ENCODE data around the gene RAB35. TPM values are rescaled to one million over a fixed set of nuclear protein-coding genes. Genes with fewer than 3 reads are reported as not detected.

Gene RAB35
- total and polyA plus RNA-seq, 2 donors from 2014 or later = 23.2 to 56.1 TPM

DNA sequence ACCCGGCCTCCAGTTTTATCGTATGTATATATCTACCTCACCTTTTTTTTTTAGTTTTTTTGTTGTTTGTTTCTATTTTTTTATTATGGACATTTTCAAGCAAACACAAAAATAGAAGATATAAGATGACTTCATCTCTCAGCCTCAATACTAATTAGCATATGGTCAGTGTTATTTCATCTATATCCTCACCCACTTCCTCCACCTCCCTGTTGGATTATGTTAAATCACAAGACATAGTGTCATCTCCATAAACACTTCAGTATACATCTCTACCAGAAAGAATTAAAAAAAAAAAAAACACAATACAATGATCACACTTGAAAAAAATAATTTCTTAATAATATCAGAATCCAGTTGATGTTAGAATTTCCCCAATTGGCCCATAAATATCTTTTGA lies 34.9 kb downstream of the RAB35 start:
- H3K27ac ChIP-seq (ENCODE audit: low read depth in 2 of 2, low read length in 2 of 2) = no peak overlapping the region
- H3K9me3 ChIP-seq (ENCODE audit: control insufficient read depth in 2 of 3, insufficient read depth in 1 of 3, low read length in 3 of 3) = no peaks in the 10 kb centered on the region
- TF ChIP-seq, protein P1, sequence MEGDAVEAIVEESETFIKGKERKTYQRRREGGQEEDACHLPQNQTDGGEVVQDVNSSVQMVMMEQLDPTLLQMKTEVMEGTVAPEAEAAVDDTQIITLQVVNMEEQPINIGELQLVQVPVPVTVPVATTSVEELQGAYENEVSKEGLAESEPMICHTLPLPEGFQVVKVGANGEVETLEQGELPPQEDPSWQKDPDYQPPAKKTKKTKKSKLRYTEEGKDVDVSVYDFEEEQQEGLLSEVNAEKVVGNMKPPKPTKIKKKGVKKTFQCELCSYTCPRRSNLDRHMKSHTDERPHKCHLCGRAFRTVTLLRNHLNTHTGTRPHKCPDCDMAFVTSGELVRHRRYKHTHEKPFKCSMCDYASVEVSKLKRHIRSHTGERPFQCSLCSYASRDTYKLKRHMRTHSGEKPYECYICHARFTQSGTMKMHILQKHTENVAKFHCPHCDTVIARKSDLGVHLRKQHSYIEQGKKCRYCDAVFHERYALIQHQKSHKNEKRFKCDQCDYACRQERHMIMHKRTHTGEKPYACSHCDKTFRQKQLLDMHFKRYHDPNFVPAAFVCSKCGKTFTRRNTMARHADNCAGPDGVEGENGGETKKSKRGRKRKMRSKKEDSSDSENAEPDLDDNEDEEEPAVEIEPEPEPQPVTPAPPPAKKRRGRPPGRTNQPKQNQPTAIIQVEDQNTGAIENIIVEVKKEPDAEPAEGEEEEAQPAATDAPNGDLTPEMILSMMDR (IDR thresholded peaks at IDR 0.05; ENCODE audit: borderline replicate concordance, extremely low read depth, insufficient read depth) = no peak
- DNase-seq (no peak), FAIRE-seq (no peak)
- peaks cover 0 to 9% (median under 1%) of the 10 kb centered on the region in 3 donors for H3K36me3 ChIP-seq (ENCODE audit: control insufficient read depth in 2 of 3, insufficient read depth in 3 of 3, low read length in 3 of 3)
- no peak overlapping the region for H3K4me3 ChIP-seq (ENCODE audit: low read length in 3 of 3)
- H3K4me1 ChIP-seq (ENCODE audit: control insufficient read depth in 2 of 3, insufficient read depth in 2 of 3, low read depth in 1 of 3, low read length in 3 of 3) = peaks cover 0 to 2% (median 0%) of the 10 kb centered on the region in 3 donors
- H3K9ac ChIP-seq (ENCODE audit: low read length in 3 of 3) = no peak overlapping the region
- intact Hi-C loops (cut with DNase I) = no loop called here
- no peaks in the 10 kb centered on the region for H3K27me3 ChIP-seq (ENCODE audit: control insufficient read depth, insufficient read depth, low read length)

DNA sequence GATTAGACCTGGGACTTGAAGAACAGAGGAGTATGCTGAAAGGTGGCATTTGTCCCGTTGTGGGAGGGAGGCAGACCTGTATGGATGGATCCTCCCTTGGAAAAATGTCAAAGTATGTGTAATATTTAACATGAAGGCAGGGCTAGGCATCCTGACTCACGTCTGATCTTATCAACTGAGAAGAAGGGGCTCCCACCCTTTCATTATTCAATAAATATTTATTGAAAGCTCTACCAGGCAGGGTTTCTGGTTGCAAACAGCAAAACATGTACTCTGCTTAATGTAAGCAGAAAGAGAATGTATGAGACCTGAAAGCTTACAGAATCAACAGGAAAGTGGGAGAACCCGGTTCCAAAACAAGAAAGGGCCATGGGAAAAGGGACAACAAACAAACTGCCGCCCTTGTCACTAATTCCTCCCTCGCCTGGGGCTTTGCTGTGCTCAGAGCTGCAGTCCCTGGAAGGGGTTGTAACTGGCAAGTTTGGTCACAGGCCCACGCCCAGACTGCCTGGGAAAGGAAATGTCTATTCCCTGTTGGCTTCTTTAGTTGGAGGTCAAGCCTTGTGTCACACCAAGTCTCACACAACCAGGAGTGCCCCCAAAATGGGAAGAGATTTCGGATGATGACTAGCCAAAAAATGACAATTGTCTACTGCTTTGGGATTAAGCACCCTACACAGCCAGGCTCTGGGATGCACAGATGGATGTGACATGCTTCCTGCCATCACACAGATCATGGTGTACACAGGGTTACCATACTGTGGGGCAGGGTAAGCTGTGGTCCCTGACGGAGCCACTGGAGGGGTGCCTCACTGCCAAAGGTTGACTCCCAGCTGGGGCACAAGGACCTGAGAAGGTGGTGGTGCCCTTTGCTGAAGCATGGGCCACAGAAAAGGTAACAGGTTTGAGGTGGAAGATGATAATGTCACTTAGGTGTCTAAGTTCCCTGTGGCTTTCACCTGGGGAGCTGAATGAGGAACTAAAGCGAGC lies 36.8 kb downstream of the RAB35 start:
- FAIRE-seq = no peak
- H3K9me3 ChIP-seq (ENCODE audit: control insufficient read depth in 2 of 3, insufficient read depth in 1 of 3, low read length in 3 of 3) = no peaks in the 10 kb centered on the region
- no peak for DNase-seq
- TF ChIP-seq, protein P1 (IDR thresholded peaks at IDR 0.05; ENCODE audit: borderline replicate concordance, extremely low read depth, insufficient read depth) = no peak
- no peak overlapping the region for H3K4me3 ChIP-seq (ENCODE audit: low read length in 3 of 3)
- intact Hi-C loops (cut with DNase I) = no loop called here
- no peak overlapping the region for H3K9ac ChIP-seq (ENCODE audit: low read length in 3 of 3)
- H3K4me1 ChIP-seq (ENCODE audit: control insufficient read depth in 2 of 3, insufficient read depth in 2 of 3, low read depth in 1 of 3, low read length in 3 of 3) = peaks cover 0 to 2% (median 0%) of the 10 kb centered on the region in 3 donors
- no peak overlapping the region for H3K27ac ChIP-seq (ENCODE audit: low read depth in 2 of 2, low read length in 2 of 2)
- peaks cover 0 to 17% (median 3%) of the 10 kb centered on the region in 3 donors for H3K36me3 ChIP-seq (ENCODE audit: control insufficient read depth in 2 of 3, insufficient read depth in 3 of 3, low read length in 3 of 3)
- H3K27me3 ChIP-seq (ENCODE audit: control insufficient read depth, insufficient read depth, low read length) = no peaks in the 10 kb centered on the region

DNA sequence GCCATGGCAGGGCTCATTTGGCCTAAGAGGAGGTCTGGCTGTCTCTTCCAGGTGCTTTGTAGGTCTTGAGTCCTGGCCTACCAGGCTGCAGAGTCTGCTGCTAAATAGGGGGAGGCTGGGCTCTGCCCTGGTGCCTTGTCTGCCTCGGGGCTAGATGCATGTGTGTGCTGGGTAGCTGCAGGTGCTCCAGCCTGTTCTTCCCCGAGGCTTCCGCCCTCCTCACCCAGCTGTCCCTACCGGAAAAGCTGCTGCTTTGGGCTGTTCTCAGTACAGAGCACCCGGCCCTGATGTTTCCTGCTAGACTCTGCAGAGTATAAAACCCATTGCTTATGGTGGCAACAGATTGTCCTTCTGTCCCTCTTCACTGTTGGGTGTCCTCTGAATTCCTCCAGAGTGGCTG lies 37.7 kb downstream of the RAB35 start:
- no peak overlapping the region for H3K27ac ChIP-seq (ENCODE audit: low read depth in 2 of 2, low read length in 2 of 2)
- no peak overlapping the region for H3K4me3 ChIP-seq (ENCODE audit: low read length in 3 of 3)
- DNase-seq (no peak), FAIRE-seq (no peak)
- H3K9me3 ChIP-seq (ENCODE audit: control insufficient read depth in 2 of 3, insufficient read depth in 1 of 3, low read length in 3 of 3) = no peaks in the 10 kb centered on the region
- peaks cover 0 to 2% (median 0%) of the 10 kb centered on the region in 3 donors for H3K4me1 ChIP-seq (ENCODE audit: control insufficient read depth in 2 of 3, insufficient read depth in 2 of 3, low read depth in 1 of 3, low read length in 3 of 3)
- peaks cover 0 to 24% (median 3%) of the 10 kb centered on the region in 3 donors for H3K36me3 ChIP-seq (ENCODE audit: control insufficient read depth in 2 of 3, insufficient read depth in 3 of 3, low read length in 3 of 3)
- no peak overlapping the region for H3K9ac ChIP-seq (ENCODE audit: low read length in 3 of 3)
- intact Hi-C loops (cut with DNase I) = no loop called here
- TF ChIP-seq, protein P1 (IDR thresholded peaks at IDR 0.05; ENCODE audit: borderline replicate concordance, extremely low read depth, insufficient read depth) = no peak
- no peaks in the 10 kb centered on the region for H3K27me3 ChIP-seq (ENCODE audit: control insufficient read depth, insufficient read depth, low read length)
